HG03039 (cell line): Measurements from ENCODE around the gene CFAP99.

Experiments used
- ATAC-seq: cut with Tn5 transposase; IDR thresholded peaks from one replicate; pipeline ENCODE4 v1.9.1; 2021; ENCODE audit warnings: mild to moderate bottlenecking, moderate library complexity; ENCODE audit not compliant: unreplicated experiment

Gene CFAP99

DNA sequence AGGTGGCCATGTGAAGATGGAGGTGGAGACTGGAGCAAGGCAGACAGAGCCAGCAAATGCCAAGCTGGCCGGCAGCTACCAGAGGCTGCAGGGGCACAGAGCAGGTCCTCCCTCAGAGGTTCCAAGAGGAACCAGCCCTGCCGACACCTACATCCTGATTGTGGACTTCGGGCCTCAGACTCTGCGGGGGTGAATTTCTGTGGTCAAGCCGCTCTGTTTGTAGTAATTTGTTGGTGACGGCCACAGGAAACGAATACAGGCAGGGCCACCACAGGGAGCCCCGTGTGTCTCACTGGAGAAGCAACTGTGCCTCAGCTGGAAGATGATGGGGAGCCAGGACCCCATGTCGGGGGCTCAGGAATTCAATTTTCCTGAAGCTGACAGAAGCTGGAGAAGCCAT, 28.6 kb upstream of the CFAP99 start:
- ATAC-seq = no peak

- ATAC-seq = no peak
Measured at GRCh38 chr4:2390784-2391421, 27.9 kb upstream of the CFAP99 start.

DNA sequence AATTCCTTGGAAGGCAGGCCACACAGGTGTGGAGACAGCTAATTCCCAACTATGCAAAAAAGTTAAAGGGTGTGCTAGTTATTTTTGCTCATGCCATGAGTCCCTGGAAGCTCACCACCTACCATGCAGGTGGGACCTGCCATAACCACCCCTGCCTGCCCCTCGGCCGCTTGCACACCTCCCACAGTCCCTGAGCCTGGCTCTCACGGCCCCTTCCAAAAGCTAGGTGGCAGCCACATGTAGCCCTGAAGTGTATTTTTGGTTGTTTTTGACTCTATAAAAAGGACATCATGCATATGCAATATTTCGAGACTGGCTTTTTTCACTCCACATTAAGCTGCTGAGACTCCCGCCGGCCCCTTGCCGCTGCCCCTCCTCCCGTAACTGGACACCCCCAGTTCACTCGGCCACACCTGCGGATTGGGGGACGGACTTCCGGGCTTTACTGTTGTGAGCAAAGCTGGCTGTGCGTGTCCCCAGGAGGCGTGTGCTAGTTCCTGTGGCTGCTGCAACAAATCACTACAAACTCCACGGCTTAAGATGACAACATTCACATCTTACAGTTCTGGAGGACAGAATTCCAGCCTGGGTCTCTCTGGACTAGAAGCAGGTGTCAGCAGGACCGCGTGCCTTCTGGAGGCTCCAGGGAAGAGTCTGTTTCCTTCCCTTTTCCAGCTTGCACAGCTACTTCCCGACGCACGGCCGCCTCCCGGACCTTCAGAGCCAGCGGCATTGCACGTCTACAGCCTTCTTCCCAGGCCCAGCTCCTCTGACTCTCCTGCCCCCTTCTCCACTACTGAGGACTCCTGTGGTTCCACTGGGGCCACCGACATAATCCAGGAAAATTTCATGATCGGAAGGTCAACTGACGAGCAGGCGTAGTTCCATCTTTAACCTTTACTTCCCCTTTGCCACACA, 25.1 kb upstream of the CFAP99 start:
- ATAC-seq = no peak

GRCh38 chr4:2394528-2394927, 24.2 kb upstream of the CFAP99 start:
- no peak for ATAC-seq

DNA sequence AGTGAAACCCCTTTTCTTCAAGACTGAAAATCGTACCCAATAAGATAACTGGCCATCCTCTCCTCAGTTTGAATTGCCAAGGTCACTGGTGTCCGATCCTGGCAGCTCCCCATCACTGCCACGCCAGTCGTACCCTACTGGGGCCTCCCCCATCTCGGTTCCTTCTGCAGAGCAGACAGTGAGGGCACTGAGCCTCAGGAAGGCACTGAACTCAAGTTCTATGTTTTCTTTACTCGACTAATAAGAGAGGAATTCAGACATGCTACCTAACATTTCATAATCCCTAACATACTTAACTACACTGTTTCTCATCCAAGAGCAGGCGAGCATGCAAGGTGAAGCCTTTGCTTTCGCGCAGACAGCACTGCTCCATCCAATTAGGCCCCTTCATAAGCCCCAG, 23.7 kb upstream of the CFAP99 start:
- ATAC-seq = no peak

- ATAC-seq = no peak
Measured at GRCh38 chr4:2395584-2395983, 23.2 kb upstream of the CFAP99 start.

GRCh38 chr4:2396781-2397368, 21.9 kb upstream of the CFAP99 start:
- ATAC-seq = no peak

GRCh38 chr4:2397596-2398379, 21.0 kb upstream of the CFAP99 start:
- ATAC-seq = no peak

DNA sequence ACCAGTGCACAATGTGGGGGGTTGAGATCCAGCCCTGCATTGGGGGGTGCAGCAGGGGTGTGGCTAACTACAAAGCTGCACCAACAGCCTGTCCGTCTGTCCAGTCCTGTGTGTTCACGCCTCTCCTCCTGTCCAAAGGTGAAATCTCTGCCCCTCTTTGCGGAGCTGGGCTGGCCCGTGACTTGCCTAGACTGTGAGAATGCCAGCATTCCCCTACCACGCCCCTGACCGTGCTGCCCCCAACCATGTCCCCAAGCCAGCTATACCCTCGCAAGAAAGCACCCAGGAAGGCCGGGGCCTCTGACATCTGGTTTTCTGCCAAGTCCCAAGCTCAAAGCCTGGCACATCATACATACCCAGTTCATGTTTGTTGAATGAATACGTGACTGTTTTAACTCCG, 19.5 kb upstream of the CFAP99 start:
- no peak for ATAC-seq

DNA sequence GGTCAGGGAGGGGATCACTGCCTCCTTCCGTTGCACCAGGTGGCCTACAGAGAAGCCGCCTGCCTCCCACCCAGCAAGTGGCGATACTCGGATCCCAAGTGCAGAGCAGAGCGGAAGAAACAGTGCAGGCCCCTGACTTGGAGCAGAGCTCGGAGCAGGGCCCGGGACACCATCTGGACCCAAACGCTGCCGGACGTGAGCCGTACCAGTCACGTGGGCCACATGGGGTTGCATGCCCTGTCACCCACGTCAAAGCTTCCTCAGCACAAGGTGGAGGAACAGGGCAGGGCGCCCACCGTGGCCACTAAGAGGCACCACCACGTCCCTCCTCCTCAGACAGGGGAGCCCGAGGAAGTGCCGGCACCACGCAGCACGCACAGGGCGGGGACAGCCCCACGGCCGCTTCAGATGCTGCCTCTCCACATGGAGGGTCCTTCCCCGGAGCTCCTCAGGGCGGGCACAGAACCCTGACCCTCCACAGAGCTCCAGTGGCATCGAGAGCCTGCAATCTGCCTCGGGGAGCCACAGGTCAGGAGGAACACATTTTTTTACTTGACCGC, 19.0 kb upstream of the CFAP99 start:
- ATAC-seq = no peak

- no peak for ATAC-seq
Measured at GRCh38 chr4:2400841-2401609, 17.7 kb upstream of the CFAP99 start.

DNA sequence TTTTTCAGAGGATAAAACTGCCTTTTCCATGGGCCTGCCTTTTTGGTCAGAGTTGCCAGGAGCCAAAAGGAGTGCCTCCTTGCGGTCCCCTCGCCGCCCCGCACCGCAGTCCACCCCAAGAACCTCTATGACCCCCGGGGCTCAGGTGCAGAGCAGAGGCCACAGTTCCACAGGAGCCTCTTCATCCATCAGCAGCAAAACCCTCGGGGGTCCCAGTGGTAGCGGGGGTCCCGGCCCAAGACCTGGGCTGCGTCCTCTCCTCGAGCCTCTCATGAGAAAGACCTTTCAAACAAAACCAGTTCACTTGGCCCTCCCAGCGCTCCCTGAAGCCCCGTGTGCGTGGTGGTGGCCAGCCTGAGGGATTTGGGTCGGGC, 17.2 kb upstream of the CFAP99 start:
- ATAC-seq = no peak

GRCh38 chr4:2402048-2402842, 16.5 kb upstream of the CFAP99 start:
- ATAC-seq = no peak

- ATAC-seq = no peak
Measured at GRCh38 chr4:2402941-2403340, 15.8 kb upstream of the CFAP99 start.

DNA sequence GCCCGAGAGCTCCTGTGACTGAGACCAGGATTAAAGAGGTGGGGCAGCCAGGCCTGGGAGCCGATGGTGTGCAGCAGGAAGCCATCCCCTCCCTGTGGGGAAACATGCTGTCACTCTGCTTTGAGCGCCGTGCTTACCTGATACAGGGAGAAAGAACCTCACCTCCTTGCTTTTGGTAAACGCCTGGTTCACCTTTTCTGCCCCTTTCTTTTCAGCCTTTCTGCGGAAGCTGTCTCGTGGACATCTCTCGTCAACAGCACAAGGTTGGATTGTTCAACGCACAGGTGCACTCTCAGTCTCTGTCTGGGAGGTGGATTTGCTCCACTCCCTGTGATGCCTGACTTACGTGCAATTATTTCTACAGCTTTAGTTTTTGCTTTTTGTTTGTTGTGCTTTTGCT, 12.3 kb upstream of the CFAP99 start:
- ATAC-seq = no peak

DNA sequence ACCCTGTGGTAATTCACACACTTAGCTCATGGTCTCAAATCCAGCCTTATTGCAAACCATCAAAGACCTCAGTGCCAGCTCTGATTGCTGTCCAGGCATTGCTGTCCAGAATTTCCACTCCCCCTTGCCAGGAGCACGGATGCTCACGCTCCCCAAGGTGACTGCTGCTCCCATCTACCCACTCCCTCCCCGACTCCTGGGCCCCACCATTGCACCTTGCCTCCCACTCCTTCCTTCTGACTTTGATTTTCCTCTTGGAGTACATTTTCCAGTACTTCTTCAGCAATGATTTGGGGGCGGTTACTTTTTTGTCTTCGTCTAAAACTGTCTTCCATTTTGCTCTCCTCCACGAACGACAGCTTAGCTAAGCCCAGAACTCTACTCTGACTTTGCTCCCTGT, 11.8 kb upstream of the CFAP99 start:
- no peak for ATAC-seq

DNA sequence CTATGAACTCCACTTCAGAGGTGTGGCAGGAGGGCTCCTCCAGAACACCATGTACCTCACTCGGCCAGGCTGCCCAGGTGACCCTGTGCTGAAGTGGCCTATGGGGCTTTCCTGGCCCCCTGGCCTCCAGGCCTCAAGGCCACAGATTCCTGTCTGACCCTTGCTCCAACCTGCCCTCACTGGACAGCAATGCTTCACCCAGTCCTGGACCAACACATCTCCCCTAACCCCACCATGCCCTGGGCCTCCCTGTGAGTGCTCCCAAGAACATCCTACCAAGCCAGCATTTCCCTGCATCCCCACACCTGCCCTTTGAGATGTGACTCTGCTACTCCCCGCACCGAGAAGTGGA, 10.8 kb upstream of the CFAP99 start:
- ATAC-seq = no peak

- no peak for ATAC-seq
Measured at GRCh38 chr4:2408401-2408958, 10.3 kb upstream of the CFAP99 start.

DNA sequence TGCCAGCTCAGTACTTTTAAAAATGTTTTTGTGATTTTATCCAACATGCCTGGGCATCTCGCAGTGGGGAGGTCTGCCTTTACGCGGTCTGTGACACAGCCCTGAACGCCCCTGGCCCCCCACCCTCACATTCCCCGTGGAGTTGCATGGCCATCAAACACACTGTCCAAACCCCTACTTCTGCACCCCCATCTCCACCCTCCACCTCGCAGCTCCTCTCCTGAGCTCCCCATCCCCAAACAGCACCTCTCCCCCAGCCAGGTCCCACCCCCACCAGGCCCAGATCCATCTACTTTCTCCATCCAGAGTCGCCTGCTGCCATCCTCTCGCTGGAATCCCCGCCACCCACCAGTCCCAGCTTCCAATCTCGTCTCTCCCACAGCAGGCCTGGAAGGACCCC, 9.8 kb upstream of the CFAP99 start:
- ATAC-seq = no peak
